LHCN-M2 (cell line): ENCODE data around the gene EXOC6B. TPM values are rescaled to one million over a fixed set of nuclear protein-coding genes. Genes with fewer than 3 reads are reported as not detected.
"Not testable (repeated sequence)": the region's sequence is repeated elsewhere in the genome, so short reads cannot be mapped to it uniquely, and the experiment has no call there.

Source experiments
- DNase-seq: peaks from one replicate; pipeline ENCODE4 v3.0.0-alpha.2; 2012; ENCODE audit warnings: low read depth
- total RNA-seq: library from RNA; depleted of rRNA; stranded (reverse); fragments of >200 nt; gene quantifications from 2 replicates; pipeline ENCODE4 v1.2.3, GENCODE V29; 2014

Gene EXOC6B
- total RNA-seq, 1 experiment from 2014 or later, result 16.7 TPM

GRCh38 chr2:72612614-72613160, 213.1 kb downstream of the EXOC6B start:
- no peak for DNase-seq

DNA sequence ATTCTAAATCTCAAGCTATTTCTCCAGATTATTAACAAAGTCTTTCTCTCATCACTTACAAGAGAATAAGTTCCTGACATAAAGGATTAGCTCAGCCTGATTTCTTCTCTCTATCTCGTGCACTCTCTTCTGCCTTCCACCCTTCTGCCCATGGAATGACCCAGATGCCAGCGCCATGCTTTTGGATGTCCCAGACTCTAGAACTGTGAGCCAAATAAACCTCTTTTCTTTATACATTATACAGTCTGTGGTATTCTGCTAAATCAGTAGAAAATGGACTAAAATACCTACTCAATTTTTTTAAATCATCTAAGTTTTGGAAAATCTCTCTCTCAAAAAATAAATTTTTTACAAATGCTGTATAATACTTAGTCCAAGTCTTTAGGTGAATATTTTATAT, 218.6 kb downstream of the EXOC6B start:
- no peak for DNase-seq

DNA sequence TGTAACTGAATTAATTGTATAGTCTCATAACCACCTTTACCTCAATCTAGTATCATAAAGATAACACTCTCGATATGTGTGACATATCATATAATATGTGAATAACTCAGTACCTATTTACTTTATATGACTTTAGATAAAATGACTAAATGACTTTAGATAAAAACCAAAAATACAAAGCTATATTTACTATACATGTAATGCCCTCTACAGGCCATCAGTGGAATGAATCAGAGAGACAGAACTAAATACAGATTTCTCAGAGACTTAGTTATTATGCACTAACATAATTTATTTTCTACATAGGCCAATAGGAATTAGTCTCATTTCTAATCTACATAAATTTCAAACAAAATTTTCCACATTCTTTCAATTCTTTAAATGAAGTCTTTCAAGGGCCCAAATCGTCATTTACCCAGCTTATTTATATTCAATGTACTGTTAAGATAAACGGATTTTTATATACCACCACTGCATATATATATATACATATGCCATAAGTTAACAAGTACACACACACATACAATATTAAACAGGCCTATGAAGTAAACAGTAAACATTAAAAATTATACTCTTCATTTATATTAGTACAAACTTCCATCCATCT, 219.9 kb downstream of the EXOC6B start:
- DNase-seq, result no peak

DNA sequence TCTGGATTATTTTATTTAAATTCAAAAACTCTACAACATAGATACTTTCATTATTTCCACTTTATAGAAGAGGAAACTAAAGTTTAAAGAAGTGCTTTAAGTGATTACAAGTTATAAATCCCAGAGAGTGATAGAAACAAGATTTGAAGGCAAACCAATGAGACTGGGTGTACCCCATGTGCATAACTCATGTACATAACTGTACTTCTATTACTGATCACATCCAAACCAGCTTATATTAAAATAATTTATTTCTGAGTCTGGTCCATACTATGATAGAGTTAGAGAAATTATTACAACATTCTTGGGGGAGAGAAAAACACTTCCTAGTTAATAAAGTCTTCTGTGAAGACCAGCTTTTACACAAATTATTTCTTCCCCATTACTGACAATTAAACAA, 221.4 kb downstream of the EXOC6B start:
- DNase-seq, result no peak

DNA sequence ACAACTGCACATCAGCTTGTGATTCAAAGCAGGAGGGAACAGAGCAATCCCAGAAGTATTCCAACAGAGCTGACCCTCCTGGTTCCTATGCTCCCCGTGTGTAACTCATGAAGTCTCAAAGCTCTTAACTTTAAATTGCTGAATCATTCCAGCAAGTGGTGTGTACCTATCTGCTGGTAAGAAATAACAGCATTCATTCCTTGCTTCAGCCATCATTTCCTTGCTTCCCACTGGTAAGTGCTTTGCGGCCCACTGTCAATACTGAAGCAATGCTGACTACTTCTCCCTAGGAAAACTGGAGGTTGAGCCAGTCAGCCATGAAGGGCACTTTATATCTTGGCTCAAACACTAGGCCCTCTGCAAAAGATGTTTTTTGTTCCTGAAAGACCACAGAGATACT, 222.4 kb downstream of the EXOC6B start:
- no peak for DNase-seq

DNA sequence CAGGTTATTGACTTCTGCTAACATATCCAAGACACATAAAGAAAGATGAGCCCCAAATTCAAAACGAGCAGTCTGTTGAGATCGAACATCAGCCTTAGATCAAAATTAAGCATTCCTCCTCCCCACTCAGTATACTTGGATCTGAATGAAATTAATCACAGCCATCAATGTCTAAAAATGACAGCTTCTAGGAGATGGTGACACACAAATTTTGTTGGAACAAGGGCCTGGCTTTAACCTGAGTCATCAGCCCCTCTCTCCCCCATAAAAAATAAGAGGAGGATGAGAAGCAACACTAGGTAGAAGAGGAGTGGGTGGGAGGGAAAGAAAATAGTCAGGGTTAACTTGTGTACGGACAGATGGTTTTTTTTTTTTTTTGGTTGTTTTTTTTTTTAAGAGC, 223.1 kb downstream of the EXOC6B start:
- DNase-seq, result no peak

DNA sequence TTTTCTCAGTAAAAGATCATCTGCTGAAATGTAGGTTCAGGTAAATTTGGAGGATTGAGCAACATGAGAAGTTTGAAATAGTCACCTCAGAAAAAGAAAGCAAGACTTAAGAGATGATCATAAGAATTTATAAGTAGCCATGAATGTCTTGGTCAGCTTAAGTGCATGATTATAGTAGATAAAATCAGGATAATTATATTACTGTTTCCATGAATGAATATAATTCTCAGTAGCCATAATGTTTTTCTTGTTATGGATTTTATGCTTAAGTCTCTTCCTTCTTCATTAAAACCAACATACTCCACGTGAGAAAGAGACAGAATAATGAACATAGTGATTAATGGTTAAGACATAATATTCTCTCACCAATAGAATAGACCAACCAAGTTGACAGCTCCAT, 223.7 kb downstream of the EXOC6B start:
- DNase-seq, result no peak

GRCh38 chr2:72583836-72584235, 242.0 kb downstream of the EXOC6B start:
- DNase-seq, result not testable (repeated sequence)

DNA sequence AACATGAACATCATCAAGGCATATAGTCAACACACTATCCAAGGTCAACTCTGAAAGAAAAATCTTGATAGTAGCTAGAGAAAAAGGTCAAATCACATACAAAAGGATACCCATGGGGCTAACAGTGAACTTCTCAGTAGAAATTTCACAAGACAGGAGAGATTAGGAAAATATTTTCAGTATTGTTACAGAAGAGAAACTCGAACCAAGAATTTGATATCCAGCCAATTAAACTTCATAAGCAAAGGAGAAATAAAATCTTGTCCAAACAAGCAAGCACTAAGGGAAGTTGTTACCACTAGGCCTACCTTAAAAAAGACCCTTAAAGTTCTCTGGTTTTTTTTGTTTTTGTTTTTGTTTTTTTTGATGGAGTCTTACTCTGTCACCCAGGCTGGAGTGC, 242.5 kb downstream of the EXOC6B start:
- DNase-seq, result no peak

- DNase-seq, result no peak
These were observed 244.2 kb downstream of the EXOC6B start for GRCh38 chr2:72581560-72582181.

- DNase-seq, result peak; percentile 61
These were observed 246.1 kb downstream of the EXOC6B start for GRCh38 chr2:72579591-72580180.

DNA sequence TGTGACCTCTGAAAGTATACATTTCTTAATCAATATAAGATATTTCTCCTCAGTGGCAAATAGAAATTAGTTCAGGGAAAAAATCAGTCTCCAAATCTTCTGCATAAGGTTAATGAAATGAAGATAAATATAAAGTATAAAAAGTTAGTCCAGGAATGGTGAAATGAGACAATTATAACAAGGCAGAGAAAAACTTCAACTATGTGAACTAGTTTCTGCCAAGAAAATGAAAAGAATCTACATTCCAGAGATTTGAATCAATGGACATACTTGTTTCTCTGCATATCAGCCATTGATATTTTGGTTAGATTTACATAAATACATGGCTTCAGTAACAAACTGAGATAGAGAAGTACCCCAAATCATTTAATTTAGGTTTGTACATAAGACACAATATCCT, 249.0 kb downstream of the EXOC6B start:
- DNase-seq, result no peak

DNA sequence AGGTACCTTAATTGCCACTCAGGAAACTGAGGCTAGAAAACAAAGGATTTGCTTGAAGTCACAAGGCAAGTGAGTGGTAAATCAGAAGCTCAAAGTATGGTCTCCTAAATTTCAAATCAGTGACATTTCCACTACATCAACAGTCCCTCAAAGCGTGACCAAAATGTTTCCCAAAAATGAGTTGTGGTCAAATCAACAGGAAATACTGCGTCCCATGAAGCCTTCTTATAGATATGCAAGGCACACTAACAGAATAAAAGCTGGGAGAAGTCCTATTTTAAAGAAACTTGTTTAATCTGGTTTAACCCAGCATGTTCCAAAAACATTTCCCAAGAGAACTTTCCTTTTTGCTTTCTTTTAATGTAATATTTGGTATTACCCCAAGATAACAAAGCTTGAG, 249.4 kb downstream of the EXOC6B start:
- no peak for DNase-seq

DNA sequence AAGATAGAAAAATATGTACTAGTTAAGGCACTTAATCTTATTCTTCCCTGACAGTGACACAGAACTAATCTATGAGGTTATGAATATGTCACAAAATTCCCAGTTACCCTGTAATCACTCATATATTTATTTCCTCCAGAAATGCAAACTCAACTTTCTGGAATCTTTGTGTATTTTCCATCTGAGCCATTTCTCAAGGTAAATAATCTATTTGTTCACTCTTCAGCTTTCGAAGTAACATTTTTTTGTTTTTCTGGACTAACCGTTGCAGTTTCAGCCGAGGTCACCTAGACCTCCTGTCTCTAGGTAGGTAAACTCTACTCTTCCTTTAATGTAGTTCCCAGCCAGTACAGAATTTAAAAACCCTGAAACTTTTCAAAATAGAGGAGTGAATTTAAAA, 250.9 kb downstream of the EXOC6B start:
- no peak for DNase-seq

DNA sequence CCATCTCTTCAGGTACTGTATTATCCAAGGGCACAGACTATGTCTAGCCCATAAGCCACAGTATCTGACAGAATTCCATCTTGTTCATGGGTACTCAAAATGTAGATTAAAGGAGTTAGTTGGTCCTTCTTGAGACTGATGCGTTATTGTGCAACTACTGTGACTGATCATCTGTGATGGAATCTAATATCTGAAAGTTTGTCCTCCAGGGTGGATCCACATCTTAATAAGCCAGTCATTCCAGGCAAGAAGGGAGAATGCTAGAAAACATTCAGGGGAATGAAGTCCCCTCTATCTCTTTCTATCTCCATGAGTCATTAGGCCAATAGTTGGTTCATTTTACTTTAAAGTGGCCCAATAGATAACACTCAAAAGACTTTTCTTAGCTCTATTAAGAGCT, 252.6 kb downstream of the EXOC6B start:
- DNase-seq, result no peak

GRCh38 chr2:72572501-72572900, 253.3 kb downstream of the EXOC6B start:
- DNase-seq, result no peak

DNA sequence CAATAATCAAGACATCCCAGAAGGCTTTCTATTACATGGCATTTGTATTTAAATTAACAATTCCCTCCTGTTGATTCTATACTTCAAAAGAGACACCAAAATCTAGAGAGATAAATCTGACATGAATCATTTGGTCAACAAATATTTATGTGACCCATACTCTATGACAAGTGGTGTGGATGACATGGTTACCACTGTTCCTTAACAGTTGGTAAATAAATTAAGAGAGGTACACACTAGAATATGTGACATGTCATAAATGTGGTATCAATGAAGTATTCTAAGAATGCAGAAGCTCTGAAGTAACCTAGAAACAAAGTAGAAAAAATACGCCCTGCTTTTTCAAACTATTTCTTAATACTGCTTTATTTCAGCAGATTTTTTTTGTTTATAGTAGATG, 255.4 kb downstream of the EXOC6B start:
- peak; percentile 63 for DNase-seq

DNA sequence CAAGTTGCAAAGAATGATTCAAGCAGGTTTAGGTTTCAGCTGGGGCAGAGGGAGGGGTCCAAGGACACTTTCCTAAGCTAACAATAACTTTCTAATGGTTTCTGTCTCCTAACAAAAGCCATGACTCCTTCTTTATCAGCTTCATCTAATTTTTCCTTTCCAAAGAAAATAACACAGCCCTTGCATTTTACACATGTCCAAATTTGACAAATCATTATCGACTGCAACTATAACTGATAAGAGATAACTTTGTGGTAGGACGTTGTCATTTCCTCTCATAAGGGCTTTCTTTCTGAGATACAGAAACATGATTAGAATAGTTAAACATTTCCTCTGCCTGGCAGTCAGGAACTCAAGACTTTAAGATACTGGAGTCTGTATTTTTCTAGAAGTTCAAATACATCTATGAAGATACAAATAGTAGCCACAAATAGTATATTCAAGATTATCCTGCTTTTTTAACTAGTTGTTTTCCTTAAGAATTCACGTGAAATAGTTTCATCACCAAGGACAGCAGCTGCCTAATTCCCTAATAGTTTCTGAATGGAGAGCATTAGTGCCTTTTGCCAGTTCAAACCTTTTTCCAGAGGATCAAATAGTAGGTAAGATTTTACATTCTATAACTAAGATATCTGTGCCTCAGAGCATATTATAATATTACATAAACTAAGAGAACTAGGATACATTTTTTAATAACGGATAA, 263.2 kb downstream of the EXOC6B start:
- peak; percentile 22 for DNase-seq

DNA sequence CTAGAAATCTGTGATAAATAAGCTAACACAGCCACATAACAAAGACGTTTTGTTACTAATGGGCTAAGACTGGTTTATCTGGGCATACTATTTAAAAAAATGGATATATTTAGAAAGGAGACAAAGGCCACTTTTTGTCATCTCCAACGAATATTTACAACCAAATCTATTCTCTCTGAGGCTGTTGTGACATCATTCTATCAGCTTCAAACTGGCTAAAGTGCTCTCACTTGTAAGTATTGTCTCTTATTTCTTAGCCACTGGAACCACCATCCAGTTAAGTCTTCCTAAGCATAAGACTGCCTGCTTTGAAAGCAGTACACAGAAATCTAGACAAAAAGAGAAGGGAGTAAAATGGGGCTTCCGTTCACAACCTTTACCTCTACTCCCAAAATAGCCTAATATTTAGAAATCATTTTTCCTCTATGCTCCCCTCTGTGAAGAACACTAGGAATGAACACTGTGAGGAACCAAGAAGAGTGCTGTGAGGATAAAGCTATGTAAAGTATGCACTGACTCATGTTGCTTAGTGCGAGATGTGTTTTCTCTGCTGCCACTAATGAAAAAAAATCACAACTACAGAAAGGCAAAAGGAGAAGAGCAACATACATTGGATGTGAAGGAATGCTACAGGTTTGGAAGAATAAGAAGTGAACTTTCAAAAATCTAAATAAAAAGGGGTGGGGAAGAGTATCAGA, 264.1 kb downstream of the EXOC6B start:
- peak; percentile 63 for DNase-seq

DNA sequence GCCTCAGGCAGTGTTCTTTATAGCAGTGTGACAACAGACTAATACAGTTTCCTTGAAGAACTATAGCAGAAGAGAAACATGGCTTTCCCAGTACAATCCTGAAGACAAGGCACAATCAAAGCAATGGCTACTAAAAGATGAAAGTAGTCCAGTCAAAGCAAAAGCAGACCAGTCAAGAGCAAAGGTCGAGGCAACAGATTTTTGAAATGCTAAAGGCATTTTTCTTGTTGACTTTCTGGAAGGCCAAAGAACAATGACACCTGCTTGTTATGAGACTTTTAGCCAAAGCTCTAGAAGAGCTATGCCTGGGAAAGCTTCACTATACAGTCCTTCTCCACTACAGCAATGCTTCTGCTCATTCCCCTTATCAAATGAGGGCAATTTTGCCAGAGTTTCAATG, 269.9 kb downstream of the EXOC6B start:
- no peak for DNase-seq

DNA sequence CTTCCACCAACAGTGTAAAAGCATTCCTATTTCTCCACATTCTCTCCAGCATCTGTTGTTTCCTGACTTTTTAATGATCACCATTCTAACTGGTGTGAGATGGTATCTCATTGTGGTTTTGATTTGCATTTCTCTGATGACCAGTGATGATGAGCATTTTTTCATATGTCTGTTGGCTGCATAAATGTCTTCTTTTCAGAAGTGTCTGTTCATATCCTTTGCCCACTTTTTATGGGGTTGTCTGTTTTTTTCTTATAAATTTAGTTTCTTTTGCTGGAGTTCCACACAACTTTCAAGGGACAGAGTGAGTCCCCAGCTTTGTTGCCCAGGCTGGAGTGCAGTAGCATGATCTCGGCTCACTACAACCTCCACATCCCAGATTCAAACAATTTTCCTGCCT, 270.5 kb downstream of the EXOC6B start:
- DNase-seq, result not testable (repeated sequence)

GRCh38 chr2:72554910-72555309, 270.9 kb downstream of the EXOC6B start:
- DNase-seq, result not testable (repeated sequence)
